ENCODE results near the gene KCNG2.

The KCNG2 gene

DNA sequence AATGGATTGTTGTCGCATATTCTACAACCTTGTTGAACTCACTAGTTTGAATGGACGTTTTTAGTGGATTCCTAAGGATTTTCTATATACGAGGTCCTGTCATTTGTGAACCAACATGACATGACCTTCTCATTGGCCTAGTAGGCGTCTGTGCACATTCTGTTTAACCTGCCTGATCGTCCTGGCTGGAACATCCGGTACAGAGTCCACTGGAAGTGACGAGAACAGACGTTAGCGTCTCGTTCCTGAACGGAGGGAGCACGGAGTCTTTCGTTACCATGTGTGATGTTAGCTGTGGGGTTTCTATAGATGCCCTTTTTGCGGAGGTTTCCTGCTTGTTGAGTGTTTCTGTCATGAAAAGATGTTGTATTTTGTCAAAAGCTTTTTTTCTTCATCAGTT lies 91.8 kb downstream of the KCNG2 start:
- no peak for DNase-seq

DNA sequence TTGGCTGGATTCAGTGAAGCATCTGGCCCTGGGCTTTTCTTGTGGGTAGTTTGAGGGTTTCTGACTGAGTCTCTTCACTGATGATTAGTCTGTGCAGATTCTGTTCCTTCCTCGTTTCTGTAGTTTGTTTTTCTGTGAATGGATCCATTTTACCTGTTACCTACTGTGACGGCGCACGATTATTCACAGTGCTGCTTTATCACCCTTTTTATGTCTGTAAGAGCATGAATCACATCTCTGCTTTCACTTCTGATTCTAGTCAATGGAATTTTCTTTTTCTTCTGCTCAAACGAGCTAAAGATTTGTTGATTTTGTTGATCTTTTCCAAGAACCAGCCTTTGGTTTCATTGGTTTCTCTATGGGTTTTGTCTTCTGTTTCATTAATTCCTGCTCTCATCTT lies 92.9 kb downstream of the KCNG2 start:
- DNase-seq, result no peak

DNA sequence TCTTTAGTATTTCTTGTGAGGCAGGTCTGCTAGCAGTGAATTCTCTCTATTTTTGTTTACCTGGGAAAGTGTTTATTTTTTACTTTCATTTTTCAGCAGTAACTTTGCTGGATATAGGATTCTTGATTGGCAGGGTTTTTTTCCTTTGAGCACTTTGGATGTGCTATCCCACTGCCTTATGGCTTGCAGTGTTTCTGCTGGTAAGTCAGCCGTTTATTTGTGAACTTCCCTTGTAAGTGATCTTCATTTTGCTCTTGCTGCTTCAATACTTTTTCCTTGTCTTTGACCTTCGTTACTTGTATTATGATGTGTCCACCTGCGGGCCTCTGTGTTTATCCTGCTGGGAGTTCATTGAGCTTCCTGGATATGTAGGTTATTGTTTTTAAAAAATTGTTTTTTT lies 99.0 kb downstream of the KCNG2 start:
- no peak for DNase-seq

DNA sequence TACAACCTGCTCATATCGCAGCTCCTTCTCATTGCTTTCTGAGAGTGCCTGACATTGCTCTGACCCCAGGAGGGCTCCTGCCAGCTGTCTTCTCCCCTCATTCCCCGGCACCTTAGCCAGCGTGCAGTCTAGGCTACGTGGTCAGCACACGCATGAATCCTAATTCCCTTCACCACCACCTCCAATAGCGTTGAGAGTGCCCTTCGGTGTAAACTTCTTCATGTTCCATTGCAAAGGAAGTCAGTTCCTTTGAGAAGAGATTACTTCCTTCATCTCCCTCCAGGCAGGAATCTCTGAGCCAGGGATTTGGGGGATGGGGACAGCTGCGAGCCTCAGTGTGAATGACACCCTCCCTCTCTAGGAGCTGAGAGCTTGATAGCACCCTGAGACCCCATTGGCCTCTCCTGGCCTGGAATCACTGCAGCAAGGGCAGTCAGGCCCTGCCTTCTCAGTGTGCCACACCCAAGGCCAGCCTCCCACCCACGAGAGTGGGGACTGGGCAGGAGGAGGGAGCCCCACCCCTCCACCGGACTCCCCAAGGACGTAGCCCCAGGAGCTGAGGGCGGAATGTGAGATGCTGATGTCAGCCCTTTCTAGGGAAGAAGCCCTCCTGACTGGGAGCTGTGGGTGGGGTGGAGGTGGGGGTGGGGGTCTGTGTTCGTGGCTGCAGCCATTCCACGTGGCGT lies 100.3 kb downstream of the KCNG2 start:
- no peak for DNase-seq

DNA sequence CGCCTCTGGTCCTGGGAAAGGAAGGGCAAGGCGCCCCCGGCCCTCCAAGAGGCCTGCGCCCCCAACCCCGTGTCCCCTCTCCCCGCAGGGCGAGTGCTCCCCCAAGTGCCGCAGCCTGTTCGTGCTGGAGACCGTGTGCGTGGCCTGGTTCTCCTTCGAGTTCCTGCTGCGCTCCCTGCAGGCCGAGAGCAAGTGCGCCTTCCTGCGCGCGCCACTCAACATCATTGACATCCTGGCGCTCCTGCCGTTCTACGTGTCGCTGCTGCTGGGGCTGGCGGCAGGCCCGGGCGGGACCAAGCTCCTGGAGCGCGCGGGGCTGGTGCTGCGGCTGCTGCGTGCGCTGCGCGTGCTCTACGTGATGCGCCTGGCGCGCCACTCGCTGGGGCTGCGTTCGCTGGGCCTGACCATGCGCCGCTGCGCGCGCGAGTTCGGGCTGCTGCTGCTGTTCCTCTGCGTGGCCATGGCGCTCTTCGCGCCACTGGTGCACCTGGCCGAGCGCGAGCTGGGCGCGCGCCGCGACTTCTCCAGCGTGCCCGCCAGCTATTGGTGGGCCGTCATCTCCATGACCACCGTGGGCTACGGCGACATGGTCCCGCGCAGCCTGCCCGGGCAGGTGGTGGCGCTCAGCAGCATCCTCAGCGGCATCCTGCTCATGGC lies 101.3 kb downstream of the KCNG2 start:
- DNase-seq, result no peak

DNA sequence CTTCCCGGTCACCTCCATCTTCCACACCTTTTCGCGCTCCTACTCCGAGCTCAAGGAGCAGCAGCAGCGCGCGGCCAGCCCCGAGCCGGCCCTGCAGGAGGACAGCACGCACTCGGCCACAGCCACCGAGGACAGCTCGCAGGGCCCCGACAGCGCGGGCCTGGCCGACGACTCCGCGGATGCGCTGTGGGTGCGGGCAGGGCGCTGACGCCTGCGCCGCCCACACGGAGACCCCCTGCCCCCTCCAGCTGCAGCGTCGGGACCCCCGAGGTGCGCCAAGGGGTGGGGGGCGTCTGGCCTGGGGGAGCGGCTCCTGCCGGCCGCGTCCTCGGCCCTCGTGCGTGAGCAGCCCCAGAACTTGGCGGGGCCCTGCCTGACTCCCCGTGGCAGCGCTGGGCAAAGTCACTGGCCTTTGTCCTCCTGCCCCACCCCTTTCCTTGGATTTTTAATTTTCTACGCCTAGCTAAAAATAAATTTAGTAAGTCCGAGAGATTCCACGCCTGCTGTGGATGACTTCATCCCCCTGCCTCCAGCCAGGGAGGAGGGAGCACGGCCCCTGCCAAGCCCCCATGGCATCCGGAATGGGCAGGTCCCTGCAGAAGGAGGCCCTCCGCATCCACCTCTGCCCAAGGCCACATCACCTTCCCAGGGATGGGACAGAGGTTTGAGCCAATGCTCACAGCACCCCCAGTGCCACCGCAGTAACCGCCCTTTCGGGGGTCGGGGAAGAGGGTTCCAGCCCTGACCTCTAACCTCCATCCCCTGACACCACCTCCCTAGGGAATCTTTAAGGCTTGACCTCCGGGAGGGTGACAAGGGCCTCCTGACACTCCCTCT lies 102.1 kb downstream of the KCNG2 start:
- no peak for DNase-seq

DNA sequence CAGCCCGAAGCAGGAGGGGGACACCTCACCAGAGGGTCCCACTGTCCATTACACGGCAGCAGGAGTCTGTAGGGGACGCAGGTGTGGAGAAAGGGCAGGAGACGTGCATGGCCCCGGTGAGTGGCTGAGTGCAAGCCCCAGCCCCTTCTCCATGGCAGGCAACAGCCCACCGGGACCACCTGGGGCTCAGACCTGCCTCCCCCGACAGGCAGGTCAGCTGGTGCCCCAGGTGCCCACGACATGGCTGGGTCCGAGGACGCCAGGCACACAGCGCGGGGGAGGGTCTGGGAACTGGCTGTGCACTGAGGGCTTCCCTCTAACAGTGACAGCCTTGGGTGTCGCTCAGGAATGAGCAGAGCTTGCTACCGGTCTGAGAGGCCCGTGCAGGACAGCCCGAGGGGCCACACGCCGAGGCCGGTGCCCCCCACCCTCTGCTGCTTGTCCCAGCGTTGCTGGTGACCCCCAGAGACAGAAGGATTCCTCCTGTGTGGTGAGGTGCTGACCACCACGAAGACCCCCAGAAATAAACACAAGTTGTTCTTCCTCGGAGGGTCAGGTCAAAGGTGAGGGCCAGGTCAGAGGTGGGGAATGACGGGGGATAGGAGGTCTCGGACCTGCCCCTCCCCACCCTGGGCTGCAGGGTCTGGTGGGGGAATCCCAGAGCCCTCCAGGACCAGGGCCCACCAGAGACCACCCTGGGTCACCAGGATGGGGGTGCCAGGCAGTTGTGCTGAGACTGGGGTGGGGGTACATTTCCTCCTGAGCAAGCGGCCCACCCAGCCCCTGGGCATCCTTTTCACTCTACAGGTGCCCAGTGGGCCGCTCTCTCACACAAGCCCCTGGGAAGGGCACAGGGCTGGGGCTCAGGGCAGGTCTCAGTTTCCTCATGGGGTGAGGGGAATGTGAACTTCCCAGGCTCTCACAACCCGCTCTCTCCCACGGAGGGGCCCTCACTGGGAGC lies 103.2 kb downstream of the KCNG2 start:
- no peak for DNase-seq

DNA sequence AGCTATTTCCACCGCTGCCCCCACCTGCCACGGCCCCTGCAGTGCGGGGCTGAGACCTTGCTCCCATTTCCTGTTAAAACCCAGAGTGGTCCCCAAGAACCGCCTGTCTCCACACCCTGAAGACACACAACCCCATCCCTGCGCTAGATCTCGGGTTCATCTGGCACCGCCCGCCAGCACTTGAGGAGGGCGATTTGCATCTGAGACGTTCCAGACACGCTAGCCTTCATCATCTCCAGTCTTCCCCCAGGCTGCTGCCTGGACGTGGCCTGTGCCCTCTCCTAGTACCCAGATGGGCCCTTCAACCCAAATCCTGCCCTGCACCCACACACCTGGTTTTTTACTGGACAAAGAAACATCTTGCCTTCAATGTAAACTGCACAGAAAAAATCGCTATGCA lies 103.9 kb downstream of the KCNG2 start:
- no peak for DNase-seq

DNA sequence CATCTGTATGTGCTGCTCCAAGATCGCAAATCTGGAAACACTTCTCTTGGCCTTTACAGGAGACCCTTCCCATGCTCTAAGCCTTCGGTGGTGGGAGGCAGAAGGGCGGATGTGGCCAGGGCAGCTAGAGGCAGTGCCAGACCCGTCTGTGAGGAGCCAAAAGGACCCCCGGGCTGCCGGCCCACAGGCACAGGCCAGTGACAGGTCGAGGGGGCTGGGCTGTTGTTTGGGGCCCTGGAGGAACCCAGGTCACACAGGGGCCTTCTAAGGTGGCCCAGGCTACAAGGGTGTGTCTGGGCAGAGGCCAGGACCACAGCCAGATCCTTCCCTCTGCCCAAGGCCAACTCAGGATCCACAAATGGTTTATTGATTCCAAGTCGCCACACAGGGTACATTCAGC lies 104.3 kb downstream of the KCNG2 start:
- DNase-seq, result no peak

DNA sequence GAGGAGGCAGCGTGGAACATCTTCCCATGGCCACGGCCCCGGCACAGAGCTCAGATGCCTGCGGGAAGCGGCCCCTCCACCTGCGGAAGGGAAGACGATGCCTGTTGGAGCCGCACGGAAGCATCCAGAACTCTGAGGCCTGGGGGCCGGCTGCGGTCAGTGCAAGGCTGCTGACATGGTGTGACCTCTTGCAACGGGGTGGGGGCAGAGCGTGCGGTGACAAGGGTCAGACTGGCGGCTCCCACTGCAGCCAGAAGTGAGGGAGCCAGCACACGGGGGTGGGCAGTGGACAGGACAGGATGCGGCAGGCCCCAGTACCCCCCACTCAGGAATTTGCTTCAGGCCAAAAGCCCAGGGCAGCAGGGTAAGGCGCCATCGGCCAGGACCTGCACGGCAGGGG lies 104.9 kb downstream of the KCNG2 start:
- DNase-seq, result no peak

DNA sequence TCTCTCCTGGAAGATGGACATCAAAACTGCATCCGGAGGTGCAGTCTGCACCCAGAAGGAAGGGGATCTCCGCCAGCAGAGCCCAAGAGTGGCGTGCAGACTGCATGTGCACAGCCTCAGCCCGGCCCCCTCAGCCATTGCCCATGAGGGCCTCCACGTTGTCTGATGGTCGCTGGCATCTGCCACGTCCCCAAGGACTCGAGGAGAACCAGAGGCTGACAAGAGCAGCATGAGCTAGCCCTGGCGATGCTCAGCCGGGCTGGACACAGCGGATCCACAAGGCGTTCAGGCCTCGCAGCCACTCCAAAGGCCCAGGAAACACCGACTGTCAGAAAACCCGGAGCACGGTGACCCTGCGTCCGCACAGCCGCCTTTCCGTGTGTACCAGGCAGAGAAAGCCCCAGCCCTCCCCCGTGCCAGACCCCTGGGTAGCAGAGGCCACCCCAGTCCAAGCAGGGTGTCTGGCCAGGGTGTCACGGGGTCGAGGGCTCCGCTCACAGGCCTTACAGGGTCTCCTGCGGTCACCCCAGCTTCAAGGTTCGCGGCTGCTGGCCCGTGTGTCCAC lies 105.4 kb downstream of the KCNG2 start:
- no peak for DNase-seq

DNA sequence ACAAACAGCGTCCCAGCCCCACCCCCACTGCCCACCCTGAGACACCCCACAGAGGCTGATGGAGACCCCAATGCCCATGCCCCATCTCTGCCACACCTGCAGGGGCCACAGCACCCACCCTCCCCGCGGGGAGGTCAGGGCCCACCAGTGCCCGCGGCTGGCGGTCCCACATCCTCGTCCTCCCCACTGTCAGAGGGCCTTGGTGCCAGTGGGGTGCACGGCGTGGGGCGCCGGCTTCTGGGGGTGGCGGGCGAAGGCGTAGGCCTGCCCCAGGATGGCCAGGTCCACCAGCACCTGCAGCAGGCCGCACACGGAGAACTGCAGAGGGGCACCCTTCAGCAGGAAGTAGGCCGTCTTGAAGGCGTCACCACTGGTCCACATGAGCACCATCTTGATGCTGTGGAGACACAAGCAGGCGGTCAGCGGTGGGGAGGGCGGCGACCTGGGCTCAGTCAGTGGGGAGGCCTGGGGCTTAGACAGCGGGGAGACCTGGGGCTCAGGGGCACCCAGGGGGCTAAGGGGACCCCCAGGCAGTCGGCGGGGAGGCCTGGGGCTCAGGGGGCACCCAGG lies 106.1 kb downstream of the KCNG2 start:
- DNase-seq, result no peak

DNA sequence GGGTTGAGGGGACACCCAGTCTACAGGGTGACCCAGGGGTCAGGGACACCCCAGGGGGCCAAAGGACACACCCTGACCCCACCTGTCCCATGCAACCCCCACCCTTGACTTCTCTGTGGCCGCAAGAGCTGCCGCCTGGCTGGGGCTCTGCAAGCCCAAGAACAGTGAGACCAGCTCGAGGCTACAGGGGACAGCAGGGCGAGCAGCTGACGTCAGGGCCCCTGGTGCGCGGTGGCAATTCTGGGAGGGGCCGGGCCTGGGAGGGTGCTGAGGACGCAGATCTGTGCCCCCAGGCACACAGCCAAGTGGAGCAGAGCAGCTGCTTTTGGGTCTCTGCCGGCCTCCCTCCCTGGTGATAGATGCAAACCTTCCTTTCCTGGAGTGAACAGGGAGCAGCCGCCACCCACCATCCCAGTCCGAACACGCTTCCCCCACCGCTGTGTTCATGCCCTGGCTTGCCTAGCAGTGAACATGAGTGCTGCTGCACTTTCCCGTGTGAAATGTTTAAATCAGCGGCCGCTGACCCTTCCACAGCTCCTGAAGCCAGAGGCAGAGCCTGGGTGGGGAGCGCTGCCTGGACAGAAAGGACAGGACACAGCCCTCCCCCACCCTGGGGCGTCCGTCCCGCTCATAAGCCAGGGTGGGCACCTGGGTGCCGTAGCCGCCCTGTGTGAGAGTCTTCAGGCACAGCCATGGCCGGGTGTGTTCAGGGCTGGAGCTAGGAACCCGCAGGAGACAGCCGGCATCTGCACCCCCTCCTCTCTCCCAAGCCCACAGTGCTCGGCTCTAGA lies 106.8 kb downstream of the KCNG2 start:
- DNase-seq, result no peak

DNA sequence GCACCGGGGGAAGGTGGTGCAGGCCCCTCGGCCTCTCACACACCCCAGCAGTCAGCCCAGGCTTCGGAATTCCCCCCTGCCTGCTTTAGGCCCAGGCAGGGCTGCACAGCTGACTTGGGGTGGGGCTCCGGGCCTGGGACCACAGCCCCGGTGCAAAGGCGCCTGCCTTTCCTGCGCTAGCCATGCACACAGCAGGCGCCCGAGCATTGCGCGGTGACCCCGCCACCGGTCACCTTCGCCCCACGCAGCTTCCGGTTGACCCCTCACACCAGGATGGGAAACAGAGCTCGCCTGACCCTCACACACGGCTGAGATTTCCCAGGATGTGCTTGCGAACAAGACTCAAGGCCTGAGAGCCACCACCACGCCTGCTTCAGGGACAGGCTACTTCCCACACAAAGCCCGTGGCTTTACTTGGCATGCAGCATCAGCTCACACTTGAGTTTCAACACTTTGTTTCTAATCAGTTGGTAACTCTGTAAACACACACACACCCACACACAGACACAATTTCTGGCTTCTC lies 107.7 kb downstream of the KCNG2 start:
- DNase-seq, result no peak

DNA sequence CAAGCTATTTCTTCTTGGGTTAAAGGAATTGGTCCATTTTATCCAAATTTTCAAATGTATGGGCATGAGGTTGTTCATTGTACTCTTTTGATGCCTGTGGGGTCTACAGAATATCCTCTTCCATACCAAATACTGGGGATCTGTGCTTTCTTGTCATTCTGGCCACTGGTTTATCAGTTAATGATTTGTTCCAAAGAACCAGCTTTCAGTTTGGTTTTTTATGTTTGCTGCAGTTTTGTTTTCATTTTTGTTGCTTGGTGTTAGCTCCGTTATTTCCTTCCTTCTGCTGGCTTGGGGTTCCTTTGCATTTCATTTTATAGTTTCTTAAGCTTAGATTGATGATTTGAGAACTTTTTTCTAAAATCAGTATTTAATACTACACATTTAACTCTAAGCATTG lies 108.3 kb downstream of the KCNG2 start:
- DNase-seq, result no peak

DNA sequence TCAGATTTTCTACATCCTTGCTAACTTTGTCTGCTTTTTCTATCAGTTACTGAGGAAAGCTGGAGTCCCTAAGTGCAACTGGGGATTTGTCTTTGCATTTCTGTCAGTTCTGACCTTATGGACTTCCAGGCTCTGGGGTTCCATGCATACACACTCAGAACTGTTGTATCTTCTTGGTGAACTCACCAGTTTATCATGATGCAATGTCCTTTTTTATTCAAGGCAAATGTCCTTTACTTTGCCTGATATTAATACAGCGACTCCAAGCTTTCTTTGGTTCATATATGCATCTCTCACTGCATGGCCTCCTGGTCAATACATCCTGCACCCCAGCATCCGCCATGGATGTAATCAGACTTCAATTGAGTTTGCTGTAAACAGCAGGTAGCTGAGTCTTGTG lies 109.0 kb downstream of the KCNG2 start:
- DNase-seq, result no peak

DNA sequence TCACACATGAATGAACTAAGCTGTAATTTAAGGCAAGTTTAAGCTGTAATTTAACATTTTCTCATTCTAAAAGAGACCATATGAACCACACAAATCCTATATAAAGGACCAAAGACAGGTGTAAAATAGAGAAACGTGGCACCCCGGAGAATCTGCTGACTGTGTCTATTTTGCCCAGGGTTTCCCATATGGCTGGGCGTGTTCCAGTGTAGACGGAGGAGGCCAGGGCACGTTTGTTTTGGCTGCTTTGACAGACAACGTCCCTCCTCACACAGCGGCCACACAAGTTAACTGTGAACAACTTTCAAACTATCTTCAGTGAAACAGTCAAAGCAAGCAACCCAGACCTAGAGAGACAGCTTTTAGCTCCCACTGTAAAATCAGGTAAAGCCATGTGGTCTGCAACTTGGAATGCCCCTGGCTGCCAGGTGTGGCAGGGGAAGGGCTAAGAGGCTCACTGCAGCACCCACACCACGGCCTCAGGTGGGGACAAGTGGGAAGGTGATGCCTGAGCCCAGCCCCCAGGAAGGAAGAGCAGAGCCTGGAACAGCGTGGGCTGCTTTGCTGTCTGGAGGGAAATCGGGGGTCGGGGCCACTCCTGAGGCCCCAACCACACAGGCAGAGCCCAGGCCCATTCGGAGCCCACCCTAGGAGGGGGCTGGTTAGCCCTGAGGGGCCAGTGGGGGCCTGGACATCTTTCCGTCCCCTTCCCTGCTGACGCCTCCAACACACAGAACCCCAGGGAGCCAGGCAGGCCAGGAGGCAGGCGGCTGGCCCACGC lies 113.0 kb downstream of the KCNG2 start:
- DNase-seq, result no peak

DNA sequence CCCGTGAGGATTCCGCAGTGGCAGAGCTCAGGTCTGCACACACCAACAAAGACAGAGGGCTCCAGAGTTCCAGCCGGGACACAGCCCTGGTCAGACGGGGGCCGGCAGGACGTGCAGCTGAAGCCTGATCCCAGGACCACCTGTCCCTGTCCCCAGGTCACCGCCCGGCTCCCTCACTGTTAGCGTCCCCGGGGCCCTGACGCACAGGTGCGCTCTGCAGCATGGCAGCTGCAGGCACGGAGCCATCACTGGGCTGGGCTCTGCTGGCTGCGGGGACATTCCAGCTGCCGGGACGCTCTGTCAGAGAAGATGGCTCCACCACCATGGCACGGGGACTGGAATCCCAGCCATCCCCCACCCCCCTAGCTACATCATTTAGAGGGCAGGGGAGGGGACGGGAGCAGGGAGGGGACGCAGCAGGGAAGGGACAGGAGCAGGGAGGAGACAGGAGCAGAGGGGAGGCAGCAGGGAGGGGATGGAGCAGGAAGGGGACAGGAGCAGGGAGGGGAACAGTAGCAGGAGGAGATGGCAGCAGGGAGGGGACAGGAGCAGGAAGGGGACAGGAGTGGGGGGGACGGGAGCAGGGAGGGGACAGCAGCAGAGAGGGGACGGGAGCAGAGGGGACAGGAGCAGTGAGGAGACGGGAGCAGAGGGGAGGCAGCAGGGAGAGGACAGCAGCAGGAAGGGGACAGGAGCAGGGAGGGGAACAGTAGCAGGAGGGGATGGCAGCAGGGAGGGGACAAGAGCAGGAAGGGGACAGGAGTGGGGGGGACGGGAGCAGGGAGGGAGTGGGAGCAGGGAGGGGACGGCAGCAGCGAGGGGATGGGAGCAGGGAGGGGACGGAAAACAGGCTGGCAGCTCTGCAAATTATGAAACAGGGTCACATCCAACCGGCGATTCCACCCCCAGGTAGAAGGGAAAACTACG lies 113.9 kb downstream of the KCNG2 start:
- no peak for DNase-seq

DNA sequence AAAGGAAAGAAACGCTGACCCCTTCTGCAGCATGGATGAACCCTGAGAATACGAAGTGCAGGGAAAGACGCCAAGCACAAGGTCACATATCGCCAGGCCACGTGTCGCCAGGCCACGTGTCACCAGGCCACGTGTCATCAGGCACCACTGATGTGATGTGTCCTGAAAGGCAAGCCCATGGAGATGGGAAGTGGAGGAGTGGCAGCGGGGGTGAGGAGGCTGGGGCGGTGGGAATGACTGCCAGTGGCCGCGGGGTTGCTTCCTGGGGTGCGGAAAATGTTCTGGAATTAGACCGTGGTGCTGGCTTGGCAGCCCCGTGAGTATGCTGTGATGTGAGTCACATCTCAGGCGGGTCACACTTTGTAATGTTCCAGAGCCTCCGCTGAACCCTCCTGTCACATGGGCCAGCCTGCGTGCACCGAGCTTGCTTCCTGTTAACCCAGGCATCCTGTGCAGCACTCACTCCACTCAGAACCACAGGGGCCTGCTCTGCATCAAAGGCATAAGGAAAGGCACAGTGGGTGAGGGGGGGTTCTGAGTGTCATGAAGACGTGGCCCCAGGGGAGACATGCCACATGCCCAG lies 114.8 kb downstream of the KCNG2 start:
- DNase-seq, result no peak
